Mesenchymal stem cell (in vitro differentiated cells and primary cell): ENCODE results near the gene RNF4.

Experiments
- DNase-seq: peaks from one replicate; pipeline ENCODE4 v3.0.0-alpha.2; 2013
- H2AFZ ChIP-seq: one replicate; pipeline ENCODE4 v1.6.1; 2013; ENCODE audit warnings: low read depth, mild to moderate bottlenecking, control low read depth, inconsistent platforms, low read length, moderate library complexity
- H2AK5ac ChIP-seq: 2 replicates; pipeline ENCODE4 v1.6.1; 2013; ENCODE audit warnings: low read length, moderate library complexity, mild to moderate bottlenecking, inconsistent platforms; ENCODE audit not compliant: severe bottlenecking
- H2BK120ac ChIP-seq: one replicate; pipeline ENCODE4 v1.6.1; 2013; ENCODE audit warnings: low read depth, mild to moderate bottlenecking, inconsistent platforms, low read length, moderate library complexity
- H2BK12ac ChIP-seq, 2 experiments: one replicate each; pipeline ENCODE4 v1.6.1; 2013; ENCODE audit warnings: inconsistent platforms in 2 of 2, low read length in 2 of 2, mild to moderate bottlenecking in 2 of 2, moderate library complexity in 2 of 2, control low read depth in 1 of 2
- H2BK15ac ChIP-seq: one replicate; pipeline ENCODE4 v1.6.1; 2013; ENCODE audit warnings: mild to moderate bottlenecking, low read depth, inconsistent platforms; ENCODE audit not compliant: poor library complexity, severe bottlenecking
- H2BK5ac ChIP-seq: 2 replicates; pipeline ENCODE4 v1.6.1; 2013; ENCODE audit warnings: low read depth, mild to moderate bottlenecking, low read length, control low read depth, inconsistent platforms; ENCODE audit not compliant: poor library complexity, severe bottlenecking
- H3K14ac ChIP-seq, 2 experiments: one replicate each; pipeline ENCODE4 v1.6.1; 2013; ENCODE audit warnings: inconsistent platforms in 2 of 2, low read length in 2 of 2, control low read depth in 1 of 2, mild to moderate bottlenecking in 1 of 2, moderate library complexity in 1 of 2
- H3K18ac ChIP-seq, 2 experiments: one replicate each; pipeline ENCODE4 v1.6.1; 2013; ENCODE audit warnings: inconsistent platforms in 2 of 2, low read length in 2 of 2, control low read depth in 1 of 2, low read depth in 1 of 2, mild to moderate bottlenecking in 1 of 2
- H3K23ac ChIP-seq, 2 experiments: one replicate each; pipeline ENCODE4 v1.6.1; 2013; ENCODE audit warnings: inconsistent platforms in 2 of 2, low read length in 2 of 2, mild to moderate bottlenecking in 2 of 2, moderate library complexity in 2 of 2, control low read depth in 1 of 2
- H3K27ac ChIP-seq: 2 replicates; pipeline ENCODE4 v1.5.1; 2013; ENCODE audit warnings: mild to moderate bottlenecking, moderate library complexity, low read length, control low read depth, inconsistent platforms; ENCODE audit not compliant: poor library complexity, severe bottlenecking
- H3K27me3 ChIP-seq, 2 experiments: 2 replicates each; pipeline versions ENCODE4 v1.6.1 to v1.7.0; 2013; ENCODE audit warnings: low read length in 2 of 2, mild to moderate bottlenecking in 2 of 2, moderate library complexity in 2 of 2, control low read depth in 1 of 2, inconsistent platforms in 1 of 2; ENCODE audit not compliant: control insufficient read depth in 1 of 2, insufficient read depth in 1 of 2
- H3K36me3 ChIP-seq, 2 experiments: 2 replicates each; pipeline versions ENCODE4 v1.6.1 to v1.7.0; 2013; ENCODE audit warnings: low read length in 2 of 2, control low read depth in 1 of 2, inconsistent platforms in 1 of 2, low read depth in 1 of 2, mild to moderate bottlenecking in 1 of 2; ENCODE audit not compliant: insufficient read depth in 2 of 2, control insufficient read depth in 1 of 2
- H3K4ac ChIP-seq, 2 experiments: one replicate each; pipeline ENCODE4 v1.6.1; 2013; ENCODE audit warnings: inconsistent platforms in 2 of 2, low read length in 2 of 2, mild to moderate bottlenecking in 2 of 2, moderate library complexity in 2 of 2, control low read depth in 1 of 2, low read depth in 1 of 2
- H3K4me1 ChIP-seq: 2 replicates; pipeline ENCODE4 v1.6.1; 2013; ENCODE audit warnings: low read depth, low read length, control low read depth; ENCODE audit not compliant: control insufficient read depth, insufficient read depth
- H3K4me2 ChIP-seq: 2 replicates; pipeline ENCODE4 v1.6.1; 2013; ENCODE audit warnings: low read length, mild to moderate bottlenecking, inconsistent platforms; ENCODE audit not compliant: poor library complexity, severe bottlenecking
- H3K4me3 ChIP-seq, 2 experiments: 2 replicates each; pipeline versions ENCODE4 v1.5.1 to v1.7.0; 2013; ENCODE audit warnings: low read length in 2 of 2, mild to moderate bottlenecking in 2 of 2, control low read depth in 1 of 2, low read depth in 1 of 2; ENCODE audit not compliant: insufficient read depth in 1 of 2
- H3K79me1 ChIP-seq: replicated peaks from 2 replicates; pipeline ENCODE4 v1.6.1; 2013; ENCODE audit warnings: mild to moderate bottlenecking, control low read depth, low read length, inconsistent platforms; ENCODE audit not compliant: poor library complexity, severe bottlenecking
- H3K9ac ChIP-seq: 2 replicates; pipeline ENCODE4 v1.7.0; 2013; ENCODE audit warnings: mild to moderate bottlenecking, low read length, moderate library complexity
- H3K9me3 ChIP-seq: 2 replicates; pipeline ENCODE4 v1.7.0; 2013; ENCODE audit warnings: mild to moderate bottlenecking, low read length; ENCODE audit not compliant: control insufficient read depth
- H4K8ac ChIP-seq: one replicate; pipeline ENCODE4 v1.6.1; 2013; ENCODE audit warnings: inconsistent platforms, mild to moderate bottlenecking, low read length, moderate library complexity
- H4K91ac ChIP-seq: one replicate; pipeline ENCODE4 v1.6.1; 2013; ENCODE audit warnings: mild to moderate bottlenecking, low read length, inconsistent platforms
- WGBS: methylation state at CpG from one replicate; pipeline ENCODE4 v1.1.7; 2013; ENCODE audit warnings: mixed read lengths; 5-methylcytosine and 5-hydroxymethylcytosine counted together

RNF4 gene

GRCh38 chr4:2426711-2427275, 42.1 kb upstream of the RNF4 start:
- no peak overlapping the region for H3K4me2 ChIP-seq

GRCh38 chr4:2427383-2428334, 41.2 kb upstream of the RNF4 start:
- Histone ChIP-seq H2AK5ac (no peak overlapping the region), H3K79me1 (no peaks in the 10 kb centered on the region), H3K27me3 (peaks cover 0 to 29% of the 10 kb centered on the region in 2 experiments), H3K27ac (no peak overlapping the region), H3K36me3 (peaks cover 0 to 3% of the 10 kb centered on the region in 2 experiments), H3K14ac (no peak overlapping the region), H4K8ac (no peak overlapping the region), H3K4me2 (no peak overlapping the region), H3K4ac (no peak overlapping the region), H3K9ac (no peak overlapping the region), H4K91ac (no peak overlapping the region), H2BK5ac (no peak overlapping the region), H3K23ac (no peak overlapping the region), H3K9me3 (no peaks in the 10 kb centered on the region), H3K18ac (no peak overlapping the region), H2BK12ac (no peak overlapping the region), H2BK120ac (no peak overlapping the region), H2AFZ (no peak overlapping the region), H3K4me3 (no peak overlapping the region), H2BK15ac (no peak overlapping the region), H3K4me1 (peaks cover 7% of the 10 kb centered on the region)
- WGBS: 90% methylated on average over 23 of the region's 23 CpGs
- DNase-seq: no peak

More at GRCh38 chr4:2426711-2427275, 42.1 kb upstream of the RNF4 start:
- H3K23ac ChIP-seq: no peak overlapping the region
- peaks cover 0 to 37% of the 10 kb centered on the region in 2 experiments for H3K27me3 ChIP-seq
- 80% methylated on average over 13 of the region's 13 CpGs for WGBS
- no peak overlapping the region for H3K9ac ChIP-seq
- H3K36me3 ChIP-seq: peaks cover 0 to 3% of the 10 kb centered on the region in 2 experiments
- H2BK15ac ChIP-seq: no peak overlapping the region
- no peak overlapping the region for H3K18ac ChIP-seq
- H2BK12ac ChIP-seq: no peak overlapping the region
- H2BK120ac ChIP-seq: no peak overlapping the region
- peaks cover 9% of the 10 kb centered on the region for H3K4me1 ChIP-seq
- no peak overlapping the region for H3K4me3 ChIP-seq
- H3K9me3 ChIP-seq: no peaks in the 10 kb centered on the region
- no peak overlapping the region for H4K8ac ChIP-seq
- no peak for DNase-seq
- H2AFZ ChIP-seq: no peak overlapping the region
- no peak overlapping the region for H2BK5ac ChIP-seq
- H3K14ac ChIP-seq: no peak overlapping the region
- no peak overlapping the region for H2AK5ac ChIP-seq
- no peaks in the 10 kb centered on the region for H3K79me1 ChIP-seq
- no peak overlapping the region for H3K4ac ChIP-seq
- H4K91ac ChIP-seq: no peak overlapping the region
- H3K27ac ChIP-seq: no peak overlapping the region

- no peak for DNase-seq
Measured at GRCh38 chr4:2428496-2429213, 40.3 kb upstream of the RNF4 start.

More at GRCh38 chr4:2428496-2429213, 40.3 kb upstream of the RNF4 start:
- Histone ChIP-seq H2AK5ac (no peak overlapping the region), H3K4me1 (peaks cover 14% of the 10 kb centered on the region), H3K4me2 (no peak overlapping the region), H3K23ac (no peak overlapping the region), H3K18ac (no peak overlapping the region), H2AFZ (no peak overlapping the region), H3K4ac (no peak overlapping the region), H2BK15ac (no peak overlapping the region), H3K27me3 (peaks cover 0 to 22% of the 10 kb centered on the region in 2 experiments), H4K8ac (no peak overlapping the region), H4K91ac (no peak overlapping the region), H3K36me3 (peaks cover 0 to 3% of the 10 kb centered on the region in 2 experiments), H3K4me3 (no peak overlapping the region), H3K27ac (no peak overlapping the region), H3K14ac (no peak overlapping the region), H3K79me1 (no peaks in the 10 kb centered on the region), H2BK120ac (no peak overlapping the region), H2BK12ac (no peak overlapping the region), H3K9me3 (no peaks in the 10 kb centered on the region), H3K9ac (no peak overlapping the region), H2BK5ac (no peak overlapping the region)
- WGBS: 89% methylated on average over 24 of the region's 25 CpGs
